NCI-H446 treated with DMSO at 0.1 percent for 48 hours (cell line): ENCODE results near the gene NUDT14.

Experiments
- DNase-seq: peaks from one replicate; lab custom pipeline; 2025; lab: John Stamatoyannopoulos, UW

NUDT14 gene

DNA sequence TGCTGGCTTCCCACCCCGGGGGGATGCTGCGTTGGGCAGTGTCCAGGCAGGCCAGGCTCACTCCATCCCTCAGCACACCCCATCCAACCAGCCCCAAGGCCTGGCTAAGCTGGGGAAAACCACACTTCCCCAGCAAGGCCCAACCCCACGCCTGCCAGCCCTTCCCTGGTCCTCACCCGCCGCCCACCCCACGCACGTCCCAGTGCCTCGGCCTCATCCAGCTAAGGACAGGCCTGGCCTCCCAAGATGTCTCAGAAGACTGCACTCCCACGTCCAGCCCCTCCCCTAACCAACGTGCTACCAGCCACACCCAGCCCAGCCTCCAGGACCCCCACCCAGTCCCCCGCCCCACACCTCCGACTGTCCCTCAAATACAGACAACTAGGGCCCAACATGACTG lies 22.3 kb downstream of the NUDT14 start:
- no peak for DNase-seq

DNA sequence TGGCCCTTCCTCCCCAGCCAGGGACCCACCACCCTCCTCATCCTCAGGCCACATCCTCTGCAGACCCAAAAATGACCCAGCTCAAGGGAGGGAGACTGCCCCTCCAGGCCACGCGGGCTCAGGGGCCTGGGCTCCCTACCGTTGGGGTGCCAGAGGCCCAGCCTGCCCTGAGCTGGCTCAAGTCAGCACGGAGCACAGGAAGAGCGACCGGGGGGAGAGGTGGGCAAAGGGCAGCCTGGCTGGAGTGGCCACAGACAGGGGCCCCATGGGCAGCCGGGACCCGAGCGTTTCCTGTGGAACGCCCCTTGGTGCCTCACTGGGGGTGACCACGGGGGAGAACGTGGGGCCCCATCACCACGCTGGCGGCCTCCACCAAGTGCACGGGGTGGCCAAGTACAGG lies 23.2 kb downstream of the NUDT14 start:
- DNase-seq = no peak

GRCh38 chr14:105156414-105157375 lies 24.4 kb downstream of the NUDT14 start:
- no peak for DNase-seq

GRCh38 chr14:105155681-105156413 lies 25.3 kb downstream of the NUDT14 start:
- DNase-seq = no peak

GRCh38 chr14:105155071-105155651 lies 26.0 kb downstream of the NUDT14 start:
- no peak for DNase-seq

DNA sequence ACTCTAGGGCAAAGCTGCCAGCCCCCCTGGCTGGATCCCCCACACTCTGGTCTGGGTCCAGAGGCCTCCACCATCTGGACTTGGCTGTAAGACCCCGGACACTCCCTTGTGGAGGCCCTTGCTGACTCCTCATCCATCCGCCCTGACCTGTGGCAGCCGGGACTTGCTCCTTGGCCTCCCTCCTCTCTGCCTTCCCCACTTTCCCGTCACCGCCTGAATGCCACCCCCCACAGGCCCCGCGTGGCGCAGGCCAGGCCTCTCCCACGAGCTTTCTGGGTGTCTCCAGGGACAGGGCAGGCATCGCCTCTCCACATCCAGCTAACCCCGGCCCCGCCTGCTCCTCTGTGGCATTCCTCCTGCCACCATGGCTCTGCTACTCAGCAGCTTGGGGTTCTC lies 26.6 kb downstream of the NUDT14 start:
- DNase-seq = no peak

DNA sequence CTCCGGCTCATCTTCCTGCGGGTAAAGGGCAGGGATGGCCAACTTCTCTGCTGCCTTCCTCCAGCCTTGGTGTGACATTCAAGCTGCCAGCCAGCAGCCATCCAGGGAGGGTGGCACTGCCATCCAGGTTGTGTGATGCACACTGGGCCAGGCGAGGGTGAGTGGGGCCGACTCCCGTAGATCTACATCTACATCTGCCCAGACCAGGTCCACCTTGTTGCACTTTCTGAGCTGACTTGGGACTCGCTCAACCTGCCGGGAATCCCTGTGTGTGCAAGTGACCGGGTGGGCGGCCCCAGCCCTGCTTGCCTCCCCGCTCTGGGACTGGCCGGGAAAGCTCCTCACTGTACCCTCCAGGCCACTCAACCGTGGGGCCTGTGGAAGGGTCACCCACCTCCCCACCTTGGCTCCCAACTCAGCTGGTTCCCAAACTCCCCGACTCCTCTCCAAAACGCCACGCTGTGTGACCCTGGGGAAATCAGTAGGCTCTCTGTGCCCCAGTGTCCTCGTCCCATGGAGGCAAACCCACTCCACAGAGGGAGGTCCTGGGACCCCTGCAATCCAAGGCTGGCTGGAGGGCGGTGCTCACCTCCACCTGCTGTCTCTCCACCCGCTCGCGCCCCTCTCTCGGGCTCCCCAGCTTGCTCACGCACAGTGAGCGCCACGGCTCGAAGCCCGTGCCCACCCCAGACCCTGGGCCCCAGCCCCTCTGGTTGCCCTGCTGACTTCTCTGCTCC lies 27.2 kb downstream of the NUDT14 start:
- DNase-seq = no peak

GRCh38 chr14:105153331-105153731 lies 27.8 kb downstream of the NUDT14 start:
- DNase-seq = no peak

DNA sequence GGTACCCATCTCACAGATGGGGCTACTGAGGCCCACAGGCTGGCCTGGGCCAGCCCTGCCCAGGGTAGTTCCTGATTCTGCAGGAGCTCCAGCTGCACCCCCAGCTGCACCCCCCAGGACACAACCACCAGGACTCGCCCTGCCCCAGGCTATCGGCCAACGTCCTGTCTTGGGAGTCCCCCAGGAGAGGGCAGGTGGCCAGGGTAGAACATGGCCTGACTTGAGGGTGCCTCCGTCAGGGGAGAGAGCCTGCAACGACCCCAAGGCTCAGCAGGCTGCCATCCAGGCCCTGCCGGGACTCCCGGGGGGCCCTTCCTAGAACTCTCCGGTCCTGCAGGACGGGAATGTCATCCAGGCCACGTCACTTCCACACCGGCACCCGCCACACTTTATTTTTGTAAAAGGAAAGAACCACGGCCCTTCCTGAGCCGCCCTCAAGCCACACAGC lies 28.3 kb downstream of the NUDT14 start:
- DNase-seq = no peak

- DNase-seq = no peak
Measured at GRCh38 chr14:105151838-105152793, 29.0 kb downstream of the NUDT14 start.

- DNase-seq = no peak
Measured at GRCh38 chr14:105151084-105151837, 29.9 kb downstream of the NUDT14 start.

GRCh38 chr14:105150368-105151083 lies 30.6 kb downstream of the NUDT14 start:
- DNase-seq = no peak

GRCh38 chr14:105150026-105150367 lies 31.1 kb downstream of the NUDT14 start:
- DNase-seq = no peak

DNA sequence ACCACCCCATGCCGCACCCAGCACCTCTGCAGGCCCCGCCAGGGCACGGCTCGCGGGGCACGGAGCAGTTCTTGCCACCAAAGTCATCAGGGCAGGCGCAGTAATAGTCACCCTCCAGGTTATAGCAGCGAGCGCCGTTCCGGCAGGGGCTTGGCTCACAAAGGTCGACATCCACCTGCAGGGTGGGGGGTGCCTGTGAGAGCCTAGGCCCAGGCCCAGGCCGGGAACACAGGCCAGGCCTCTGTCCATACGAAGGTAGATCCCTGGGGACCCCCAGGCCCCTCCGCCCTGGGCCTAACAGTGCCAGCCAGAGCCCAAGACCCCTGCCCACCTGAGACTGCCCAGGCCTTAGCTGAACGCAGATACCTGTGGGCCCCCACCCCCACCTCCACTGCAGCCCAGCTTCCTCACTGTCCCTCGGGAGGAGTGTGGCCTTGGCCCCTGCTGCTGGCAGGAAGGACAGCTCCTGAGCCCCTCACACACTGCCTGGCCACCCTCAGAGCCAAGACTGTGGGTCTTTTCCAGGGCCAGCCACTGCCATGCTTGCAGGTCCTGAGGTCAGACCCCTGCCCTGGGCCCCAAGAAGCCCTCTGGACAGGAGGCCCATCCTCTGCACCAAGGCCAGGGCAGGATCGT lies 31.8 kb downstream of the NUDT14 start:
- DNase-seq = no peak

GRCh38 chr14:105148604-105149145 lies 32.4 kb downstream of the NUDT14 start:
- no peak for DNase-seq

DNA sequence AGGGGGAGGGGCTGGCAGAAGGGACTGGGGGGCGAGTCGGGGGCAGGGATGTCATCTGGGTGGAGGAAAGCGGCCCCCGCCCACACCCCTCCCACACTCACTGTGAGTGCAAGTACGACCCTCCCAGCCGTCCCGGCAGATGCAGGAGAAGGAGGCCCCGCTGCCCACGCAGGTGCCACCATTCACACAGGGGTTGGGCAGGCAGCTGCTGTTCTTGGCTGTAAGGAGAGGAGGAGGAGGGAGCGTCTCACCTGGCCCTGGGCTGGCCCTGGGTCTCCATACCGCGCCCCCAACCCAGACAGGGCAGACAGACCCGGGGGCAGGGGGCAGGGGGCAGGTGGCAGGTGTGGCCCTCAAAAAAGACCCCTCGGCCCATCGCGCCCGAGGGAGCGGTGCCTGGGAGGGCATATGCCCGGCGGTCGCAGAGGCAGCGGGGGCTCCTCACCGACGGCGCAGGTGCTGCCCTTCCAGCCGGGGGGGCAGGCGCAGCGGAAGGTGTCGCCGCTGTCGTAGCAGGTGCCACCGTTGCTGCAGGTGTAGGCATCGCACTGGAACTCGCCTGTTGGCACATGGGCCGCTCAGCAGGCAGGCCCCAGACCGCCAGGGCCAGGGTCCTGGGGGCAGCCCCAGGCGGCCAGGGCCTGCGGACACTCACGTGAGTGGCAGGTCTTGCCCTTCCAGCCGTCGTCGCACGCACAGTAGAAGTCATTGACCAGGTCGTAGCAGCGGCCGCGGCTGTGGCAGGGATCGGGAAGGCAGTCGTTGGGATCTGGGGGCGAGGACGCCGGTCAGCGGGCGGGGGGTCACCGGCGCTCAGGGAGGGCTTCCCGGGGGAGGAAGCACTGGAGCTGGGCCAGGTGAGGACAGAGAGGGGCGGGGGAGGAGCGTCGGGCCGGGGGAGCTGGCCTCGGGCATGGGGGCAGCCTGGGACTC lies 33.2 kb downstream of the NUDT14 start:
- DNase-seq = no peak

GRCh38 chr14:105146976-105147635 lies 34.0 kb downstream of the NUDT14 start:
- DNase-seq = no peak
